ENCODE data around the gene SORT1. TPM values are rescaled to one million over a fixed set of nuclear protein-coding genes. Genes with fewer than 3 reads are reported as not detected.

The SORT1 gene
- total and polyA plus RNA-seq, 8 donors = 39.4 to 165 (median 46.7) TPM

DNA sequence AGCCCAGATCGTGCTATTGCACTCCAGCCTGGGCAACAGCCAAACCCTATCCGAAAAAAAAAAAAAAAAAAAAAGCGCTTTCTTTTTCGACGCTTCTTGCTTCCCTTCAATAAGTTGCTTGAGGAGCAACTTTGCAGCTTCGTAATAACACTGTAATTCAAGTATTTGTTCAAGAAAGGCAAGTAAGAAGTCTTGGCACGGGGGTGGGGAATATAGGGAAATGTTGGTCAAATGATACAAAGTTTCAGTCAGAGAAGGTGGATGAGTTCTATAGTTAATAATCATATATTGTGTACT, 29.4 kb upstream of the SORT1 start:
- TF ChIP-seq CTCF (IDR thresholded peaks at IDR 0.05) = no peak
- no peaks in the 10 kb centered on the region for H3K36me3 ChIP-seq
- H3K27me3 ChIP-seq = no peaks in the 10 kb centered on the region
- peaks cover 14 to 27% of the 10 kb centered on the region in 2 donors for H3K4me1 ChIP-seq
- H3K27ac ChIP-seq = peak overlapping the region; percentile 86 to 95
- H3K9me3 ChIP-seq = no peaks in the 10 kb centered on the region
- DNase-seq (peak in 1 of 4 donors; percentile 13), ATAC-seq (no peak)
- H3K4me3 ChIP-seq = peak overlapping the region; percentile 78 to 96
- intact Hi-C loops (cut with DNase I) = no loop called here

DNA sequence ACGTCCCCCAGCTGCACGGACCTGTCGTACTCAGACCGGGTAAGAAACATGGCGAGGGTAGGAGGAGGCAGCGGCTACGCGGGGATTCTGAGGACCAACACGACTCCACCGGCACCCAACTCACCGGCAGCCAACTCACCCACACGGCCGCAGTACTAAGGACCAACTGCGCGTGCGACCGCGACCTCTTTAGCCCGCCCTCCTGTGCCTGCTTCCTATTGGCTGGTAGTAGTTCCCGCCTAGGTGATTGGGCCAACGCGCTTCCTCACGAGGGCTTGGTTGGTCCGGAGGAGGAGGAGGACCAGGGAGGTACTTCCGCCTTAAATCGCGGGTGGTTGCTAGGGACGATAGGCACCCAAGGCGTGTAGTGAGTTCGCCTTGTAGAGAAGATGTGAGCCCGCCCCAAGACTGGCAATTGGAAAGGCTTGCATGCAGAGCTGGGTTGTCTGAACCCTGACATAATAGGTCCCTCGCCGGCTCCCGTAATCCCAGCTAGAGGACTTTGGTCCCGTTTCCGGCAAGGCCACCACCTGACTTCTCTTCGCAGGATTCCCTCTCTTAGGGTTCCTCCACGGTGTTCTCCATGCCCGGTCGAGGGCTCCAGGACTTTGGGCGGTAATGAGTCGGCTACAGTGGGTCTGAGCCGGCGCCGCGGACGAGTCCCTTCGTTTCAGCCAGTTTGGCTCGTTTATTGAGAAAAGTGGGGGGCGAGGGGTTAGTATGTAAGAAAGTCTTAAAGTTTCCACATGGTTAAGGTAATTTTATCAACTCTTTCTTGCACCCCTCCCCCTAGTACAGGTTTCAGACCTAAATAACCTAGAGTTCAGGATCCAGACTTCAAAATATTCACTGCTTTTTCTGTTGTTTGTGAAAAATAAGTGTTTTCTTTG, 28.8 kb upstream of the SORT1 start, which contains the start of gene PSMA5:
TSS of gene PSMA5 (minus strand) at position 168 of the 890 bp plus-strand sequence. CDS start at position 50, 118 bp downstream.
- H3K27ac ChIP-seq = peak within 1 kb of the TSS; percentile 86 to 95
- intact Hi-C loops (cut with DNase I) = no loop called here
- no peaks in the 10 kb centered on the region for H3K9me3 ChIP-seq
- H3K36me3 ChIP-seq = peaks cover 0 to 5% of the 10 kb centered on the region in 2 donors
- peak within 1 kb of the TSS; percentile 78 to 96 for H3K4me3 ChIP-seq
- H3K4me1 ChIP-seq = peaks cover 14 to 27% of the 10 kb centered on the region in 2 donors
- no peaks in the 10 kb centered on the region for H3K27me3 ChIP-seq
- no peak for TF ChIP-seq CTCF (IDR thresholded peaks at IDR 0.05)
- ATAC-seq (peak; percentile 98), DNase-seq (peak; percentile 94 to 98 (median 96))

- DNase-seq (peak in 3 of 4 donors; percentile 24 to 57 (median 24)), ATAC-seq (peak; percentile 50)
- Histone ChIP-seq H3K9me3 (no peaks in the 10 kb centered on the region), H3K27ac (peak overlapping the region; percentile 74 to 95), H3K4me1 (peaks cover 14 to 27% of the 10 kb centered on the region in 2 donors), H3K27me3 (no peaks in the 10 kb centered on the region), H3K4me3 (peak overlapping the region; percentile 78 to 96), H3K36me3 (peaks cover 0 to 14% of the 10 kb centered on the region in 2 donors)
- intact Hi-C loops (cut with DNase I) = no loop called here
- TF ChIP-seq CTCF (IDR thresholded peaks at IDR 0.05) = no peak
These were observed 27.9 kb upstream of the SORT1 start for GRCh38 chr1:109425391-109426280.

DNA sequence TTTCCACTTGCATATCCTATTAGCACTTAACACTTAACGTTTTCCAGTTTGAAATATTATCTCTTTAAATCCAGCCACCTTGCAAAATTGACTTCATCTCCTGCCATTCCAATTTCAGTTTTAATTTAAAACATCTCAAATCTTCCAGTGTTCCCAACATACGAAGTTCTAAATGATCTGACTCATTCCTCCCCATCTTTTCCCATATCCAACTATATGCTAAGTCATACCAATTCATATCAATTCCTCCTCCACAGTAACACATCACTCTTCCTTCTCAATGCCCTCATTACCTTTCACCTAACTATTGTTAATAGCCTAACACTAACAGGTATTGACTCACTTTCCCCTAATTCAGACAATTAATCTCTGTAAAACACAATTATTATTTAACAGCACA, 25.8 kb upstream of the SORT1 start:
- Histone ChIP-seq H3K27ac (no peak overlapping the region), H3K4me3 (no peak overlapping the region), H3K9me3 (no peaks in the 10 kb centered on the region), H3K27me3 (no peaks in the 10 kb centered on the region), H3K36me3 (peaks cover 3 to 35% of the 10 kb centered on the region in 2 donors), H3K4me1 (peaks cover 14 to 27% of the 10 kb centered on the region in 2 donors)
- DNase-seq (no peak), ATAC-seq (no peak)
- no peak for TF ChIP-seq CTCF (IDR thresholded peaks at IDR 0.05)
- intact Hi-C loops (cut with DNase I) = no loop called here

DNA sequence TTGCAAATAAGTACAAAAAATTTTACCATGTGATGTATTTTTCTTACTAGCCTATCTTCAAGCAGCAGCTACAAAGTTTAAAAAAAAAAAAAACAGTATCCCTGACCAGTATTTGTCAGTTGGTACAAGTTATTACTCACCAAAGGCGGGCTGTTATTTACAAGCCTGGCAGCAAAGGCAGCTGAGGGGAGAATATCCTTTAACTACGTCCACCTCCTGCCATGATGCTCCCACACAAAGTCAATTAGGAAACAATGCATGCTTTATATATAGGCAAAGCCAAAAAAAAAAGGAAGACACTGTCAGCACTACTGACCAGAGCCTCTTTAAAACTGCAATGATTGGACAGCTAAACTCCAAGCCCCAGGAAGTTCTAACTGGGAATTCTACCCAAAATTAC, 14.8 kb upstream of the SORT1 start:
- no peaks in the 10 kb centered on the region for H3K4me1 ChIP-seq
- H3K27me3 ChIP-seq = no peaks in the 10 kb centered on the region
- TF ChIP-seq CTCF (IDR thresholded peaks at IDR 0.05) = no peak
- no peaks in the 10 kb centered on the region for H3K9me3 ChIP-seq
- intact Hi-C loops (cut with DNase I) = no loop called here
- H3K27ac ChIP-seq = no peak overlapping the region
- DNase-seq (no peak), ATAC-seq (no peak)
- H3K4me3 ChIP-seq = no peak overlapping the region
- peaks cover 0 to 97% of the 10 kb centered on the region in 2 donors for H3K36me3 ChIP-seq

All from left lung (tissue), 10 donors.